Mesodermal cell (in vitro differentiated cells): ENCODE data around the gene MAPK8IP3.
A peak's percentile ranks its signal among the peaks of the same experiment; 100 is the strongest.

Source experiments
- H3K27ac ChIP-seq: 2 replicates; pipeline ENCODE4 v1.7.0; 2013; ENCODE audit warnings: mild to moderate bottlenecking, low read depth, low read length, moderate library complexity; ENCODE audit not compliant: severe bottlenecking
- H3K36me3 ChIP-seq: 2 replicates; pipeline ENCODE4 v1.7.1; 2013; ENCODE audit warnings: mild to moderate bottlenecking, low read length, moderate library complexity; ENCODE audit not compliant: control insufficient read depth, insufficient read depth
- H3K4me1 ChIP-seq: one replicate; pipeline ENCODE4 v1.7.1; 2013; ENCODE audit warnings: mild to moderate bottlenecking, low read length; ENCODE audit not compliant: insufficient read depth, control insufficient read depth, poor library complexity, severe bottlenecking
- H3K4me3 ChIP-seq: 2 replicates; pipeline ENCODE4 v1.7.0; 2013; ENCODE audit warnings: low read length, control low read depth, mild to moderate bottlenecking; ENCODE audit not compliant: insufficient read depth, poor library complexity, severe bottlenecking; ENCODE audit errors: extremely low read depth
- H3K9me3 ChIP-seq: 2 replicates; pipeline ENCODE4 v1.7.1; 2013; ENCODE audit warnings: mild to moderate bottlenecking, low read length, moderate library complexity; ENCODE audit not compliant: control insufficient read depth
- WGBS, 2 experiments: methylation state at CpG; one replicate each; pipeline ENCODE4 v1.1.5; 2013; ENCODE audit warnings: missing lambda C conversion rate in 2 of 2; ENCODE audit not compliant: insufficient coverage in 2 of 2; 5-methylcytosine and 5-hydroxymethylcytosine counted together

The MAPK8IP3 gene

GRCh38 chr16:1781254-1781653 lies 75.3 kb downstream of the MAPK8IP3 start:
- Histone ChIP-seq H3K27ac (no peak overlapping the region), H3K9me3 (no peaks in the 10 kb centered on the region), H3K4me3 (peak overlapping the region; percentile 93), H3K4me1 (peaks cover 6% of the 10 kb centered on the region), H3K36me3 (peaks cover 55% of the 10 kb centered on the region)
- WGBS, 2 experiments, result 86% methylated on average over 19 to 20 of the region's 20 CpGs

GRCh38 chr16:1781758-1782407 lies 75.9 kb downstream of the MAPK8IP3 start:
- WGBS, 2 experiments, result 1% methylated on average over 45 to 53 of the region's 70 CpGs
- Histone ChIP-seq H3K9me3 (no peaks in the 10 kb centered on the region), H3K36me3 (peaks cover 55% of the 10 kb centered on the region), H3K4me1 (peaks cover 6% of the 10 kb centered on the region), H3K27ac (peak overlapping the region; percentile 36), H3K4me3 (peak overlapping the region; percentile 93)

- peaks cover 55% of the 10 kb centered on the region for H3K36me3 ChIP-seq
- peak within 1 kb of the TSS; percentile 93 for H3K4me3 ChIP-seq
- peaks cover 6% of the 10 kb centered on the region for H3K4me1 ChIP-seq
- H3K27ac ChIP-seq, result peak within 1 kb of the TSS; percentile 76
- 0% methylated on average over 84 to 89 of the region's 102 CpGs for WGBS, 2 experiments
- no peaks in the 10 kb centered on the region for H3K9me3 ChIP-seq
Measured at GRCh38 chr16:1782408-1783264, 76.6 kb downstream of the MAPK8IP3 start, which contains the start of the genes NUBP2 and SPSB3. Gene NUBP2 (plus strand): TSS chr16:1782960. CDS start chr16:1783021, 61 bp downstream. Gene SPSB3 (minus strand): TSS chr16:1782571. CDS start chr16:1781483, 1,088 bp downstream.

- Histone ChIP-seq H3K4me1 (peaks cover 6% of the 10 kb centered on the region), H3K4me3 (no peak overlapping the region), H3K9me3 (no peaks in the 10 kb centered on the region), H3K27ac (no peak overlapping the region), H3K36me3 (peaks cover 54% of the 10 kb centered on the region)
- WGBS, 2 experiments, result 95 to 98% methylated on average over 18 to 24 of the region's 26 CpGs
Measured at GRCh38 chr16:1784977-1785845, 79.2 kb downstream of the MAPK8IP3 start.

GRCh38 chr16:1785846-1786170 lies 79.8 kb downstream of the MAPK8IP3 start:
- Histone ChIP-seq H3K36me3 (peaks cover 52% of the 10 kb centered on the region), H3K27ac (no peak overlapping the region), H3K9me3 (no peaks in the 10 kb centered on the region), H3K4me1 (peaks cover 6% of the 10 kb centered on the region), H3K4me3 (no peak overlapping the region)
- WGBS, 2 experiments, result 96 to 99% methylated on average over 10 to 14 of the region's 14 CpGs

GRCh38 chr16:1786242-1787055 lies 80.5 kb downstream of the MAPK8IP3 start:
- 95 to 97% methylated on average over 48 of the region's 51 CpGs for WGBS, 2 experiments

GRCh38 chr16:1787056-1787321 lies 81.0 kb downstream of the MAPK8IP3 start:
- Histone ChIP-seq H3K36me3 (peaks cover 49% of the 10 kb centered on the region), H3K27ac (no peak overlapping the region), H3K4me1 (no peaks in the 10 kb centered on the region), H3K4me3 (no peak overlapping the region), H3K9me3 (no peaks in the 10 kb centered on the region)
- WGBS, 2 experiments, result 91 to 97% methylated on average over 6 of the region's 6 CpGs

More at GRCh38 chr16:1786242-1787055, 80.5 kb downstream of the MAPK8IP3 start:
- no peak overlapping the region for H3K4me3 ChIP-seq
- peaks cover 49% of the 10 kb centered on the region for H3K36me3 ChIP-seq
- no peaks in the 10 kb centered on the region for H3K9me3 ChIP-seq
- no peak overlapping the region for H3K27ac ChIP-seq
- H3K4me1 ChIP-seq, result peaks cover under 1% of the 10 kb centered on the region

- 96 to 97% methylated on average over 44 of the region's 44 CpGs for WGBS, 2 experiments
- Histone ChIP-seq H3K9me3 (no peaks in the 10 kb centered on the region), H3K4me3 (no peak overlapping the region), H3K27ac (no peak overlapping the region), H3K36me3 (peaks cover 49% of the 10 kb centered on the region), H3K4me1 (no peaks in the 10 kb centered on the region)
Measured at GRCh38 chr16:1787322-1788094, 81.5 kb downstream of the MAPK8IP3 start.

GRCh38 chr16:1788095-1788707 lies 82.2 kb downstream of the MAPK8IP3 start:
- Histone ChIP-seq H3K4me1 (no peaks in the 10 kb centered on the region), H3K9me3 (no peaks in the 10 kb centered on the region), H3K4me3 (no peak overlapping the region), H3K36me3 (peaks cover 49% of the 10 kb centered on the region), H3K27ac (no peak overlapping the region)
- WGBS, 2 experiments, result 95 to 96% methylated on average over 30 to 34 of the region's 38 CpGs
